ENCODE results near the gene PRKCZ.

Gene PRKCZ

GRCh38 chr1:2213576-2214505, 163.6 kb downstream of the PRKCZ start:
- DNase-seq: no peak

- no peak for DNase-seq
Observed at GRCh38 chr1:2214541-2215241, 164.5 kb downstream of the PRKCZ start.

- no peak for DNase-seq
Observed at GRCh38 chr1:2215329-2215728, 165.1 kb downstream of the PRKCZ start.

GRCh38 chr1:2215909-2216766, 165.9 kb downstream of the PRKCZ start:
- no peak for DNase-seq

GRCh38 chr1:2216767-2217058, 166.5 kb downstream of the PRKCZ start:
- no peak for DNase-seq

- no peak for DNase-seq
Observed at GRCh38 chr1:2221271-2221670, 171.1 kb downstream of the PRKCZ start.

GRCh38 chr1:2224170-2224584, 174.0 kb downstream of the PRKCZ start:
- no peak for DNase-seq

- no peak for DNase-seq
Observed at GRCh38 chr1:2224631-2225428, 174.6 kb downstream of the PRKCZ start.

- DNase-seq: no peak
Observed at GRCh38 chr1:2226525-2227345, 176.5 kb downstream of the PRKCZ start.

- DNase-seq: peak; percentile 96
Observed at GRCh38 chr1:2227346-2228156, 177.3 kb downstream of the PRKCZ start.

GRCh38 chr1:2228157-2228594, 178.0 kb downstream of the PRKCZ start, which contains the start of gene SKI:
Gene SKI (plus strand): TSS chr1:2228319. CDS start chr1:2228767, 448 bp downstream.
- no peak for DNase-seq

- DNase-seq: no peak
Observed at GRCh38 chr1:2228694-2229036, 178.5 kb downstream of the PRKCZ start.

- peak; percentile 25 for DNase-seq
Observed at GRCh38 chr1:2229037-2229864, 179.0 kb downstream of the PRKCZ start.

GRCh38 chr1:2229911-2230731, 179.9 kb downstream of the PRKCZ start:
- no peak for DNase-seq

GRCh38 chr1:2230781-2231531, 180.7 kb downstream of the PRKCZ start:
- no peak for DNase-seq

- DNase-seq: peak; percentile 44
Observed at GRCh38 chr1:2231532-2232254, 181.5 kb downstream of the PRKCZ start.

- no peak for DNase-seq
Observed at GRCh38 chr1:2232255-2232915, 182.2 kb downstream of the PRKCZ start.

Data from NCI-H2227 treated with DMSO at 0.1 percent for 48 hours (cell line).